HepG2 (cell line): ENCODE results near the gene PIEZO2.

ENCODE experiments used
- MAFF ChIP-seq: IDR thresholded peaks from 2 replicates; pipeline ENCODE4 v1.6.1; 2011; ENCODE audit warnings: low read depth, low read length, improper control_type of control experiment
- RELA ChIP-seq: sonication (generic); formaldehyde crosslinking; IDR thresholded peaks from 2 replicates; pipeline ENCODE4 v1.4.0; 2020; ENCODE audit warnings: missing genetic modification reagents

DNA sequence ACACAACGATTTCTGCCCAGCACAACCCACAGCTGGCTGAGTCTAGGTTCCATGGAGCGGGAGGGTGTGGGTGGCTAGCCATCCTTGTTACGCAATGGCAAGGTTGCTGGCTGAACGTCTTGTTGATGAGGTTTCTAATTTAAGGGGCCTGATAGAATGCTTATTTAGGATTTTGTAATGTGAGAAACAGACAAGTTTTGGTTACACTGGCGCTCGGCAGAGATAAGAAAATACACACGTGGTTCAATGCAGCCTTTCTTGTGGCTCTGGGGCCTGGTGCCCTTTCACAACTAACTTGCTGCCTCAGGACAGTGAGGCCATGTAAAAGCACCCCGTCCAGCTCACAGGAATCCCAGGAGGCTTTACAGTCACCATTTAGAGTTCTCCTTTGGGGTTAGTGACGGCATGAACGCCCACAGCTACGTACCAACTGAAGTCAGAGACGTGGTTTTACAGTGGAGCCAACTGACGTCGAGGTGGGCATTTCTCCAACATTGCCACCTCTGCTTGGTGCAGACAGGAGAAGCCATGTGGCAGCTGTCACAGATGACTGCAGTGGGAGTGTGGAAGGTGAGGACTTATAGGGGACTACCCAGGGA, 29.7 kb upstream of the PIEZO2 start:
- TF ChIP-seq RELA (no peak), MAFF (no peak)
